ENCODE results near the gene TP53I3.
"Not testable (repeated sequence)": the region's sequence is repeated elsewhere in the genome, so short reads cannot be mapped to it uniquely, and the experiment has no call there.

TP53I3 gene

GRCh38 chr2:24084386-24085199 lies at the start of gene TP53I3:
Gene TP53I3, minus strand, starts transcription at chr2:24084834. Its CDS starts 508 bp downstream, at chr2:24084326.
- peak; percentile 65 for DNase-seq

GRCh38 chr2:24132543-24132942 lies 47.9 kb upstream of the TP53I3 start:
- DNase-seq = no peak

DNA sequence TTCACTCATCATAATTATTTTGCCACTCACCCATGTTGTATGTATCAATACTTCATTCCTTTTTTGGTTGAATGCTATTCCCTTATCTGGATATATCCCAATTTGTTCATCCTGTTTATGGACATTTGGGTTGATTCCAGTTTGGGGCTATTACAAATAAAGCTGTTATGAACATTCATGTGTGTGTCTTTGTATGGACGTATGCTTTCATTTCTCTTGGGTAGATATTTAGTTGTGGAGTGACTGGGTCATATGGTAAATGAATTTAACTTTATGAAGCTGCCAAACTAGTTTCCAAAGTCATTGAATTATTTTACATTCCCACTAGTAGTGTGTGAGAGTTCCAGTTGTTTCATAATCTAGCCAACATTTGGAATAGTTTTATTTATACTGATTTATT lies 41.3 kb upstream of the TP53I3 start:
- no peak for DNase-seq

DNA sequence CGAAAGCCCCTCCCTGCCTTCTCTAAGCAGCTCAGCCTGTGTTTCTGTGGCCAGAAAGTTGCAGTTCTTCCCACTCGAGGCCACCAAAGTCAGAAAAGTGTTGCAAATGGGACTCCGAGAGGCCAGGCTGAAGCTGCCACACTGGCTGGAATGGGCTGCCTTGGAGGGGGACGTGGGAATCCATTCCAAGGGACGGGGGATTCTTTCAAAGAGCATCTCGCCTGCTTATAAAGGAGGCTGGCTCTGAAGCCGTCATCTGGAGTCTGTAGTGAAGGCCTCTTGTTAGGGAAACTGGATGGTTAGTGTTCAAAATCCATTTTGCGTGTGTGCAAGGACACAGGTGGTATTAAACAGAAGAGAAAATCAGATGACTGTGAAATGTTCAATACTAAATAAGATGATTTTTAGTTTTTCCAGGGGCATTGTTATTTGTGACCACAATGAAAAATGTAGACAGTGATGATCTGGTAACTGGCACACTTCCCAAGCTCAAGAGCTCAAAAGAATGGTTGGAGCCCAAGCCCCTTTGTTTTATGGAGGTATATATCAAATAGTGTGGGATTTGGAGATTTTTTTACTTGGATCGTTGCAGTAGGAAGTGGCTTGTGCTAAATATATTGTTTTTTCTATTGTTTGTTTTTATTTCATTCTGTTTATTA lies 39.4 kb upstream of the TP53I3 start:
- no peak for DNase-seq

DNA sequence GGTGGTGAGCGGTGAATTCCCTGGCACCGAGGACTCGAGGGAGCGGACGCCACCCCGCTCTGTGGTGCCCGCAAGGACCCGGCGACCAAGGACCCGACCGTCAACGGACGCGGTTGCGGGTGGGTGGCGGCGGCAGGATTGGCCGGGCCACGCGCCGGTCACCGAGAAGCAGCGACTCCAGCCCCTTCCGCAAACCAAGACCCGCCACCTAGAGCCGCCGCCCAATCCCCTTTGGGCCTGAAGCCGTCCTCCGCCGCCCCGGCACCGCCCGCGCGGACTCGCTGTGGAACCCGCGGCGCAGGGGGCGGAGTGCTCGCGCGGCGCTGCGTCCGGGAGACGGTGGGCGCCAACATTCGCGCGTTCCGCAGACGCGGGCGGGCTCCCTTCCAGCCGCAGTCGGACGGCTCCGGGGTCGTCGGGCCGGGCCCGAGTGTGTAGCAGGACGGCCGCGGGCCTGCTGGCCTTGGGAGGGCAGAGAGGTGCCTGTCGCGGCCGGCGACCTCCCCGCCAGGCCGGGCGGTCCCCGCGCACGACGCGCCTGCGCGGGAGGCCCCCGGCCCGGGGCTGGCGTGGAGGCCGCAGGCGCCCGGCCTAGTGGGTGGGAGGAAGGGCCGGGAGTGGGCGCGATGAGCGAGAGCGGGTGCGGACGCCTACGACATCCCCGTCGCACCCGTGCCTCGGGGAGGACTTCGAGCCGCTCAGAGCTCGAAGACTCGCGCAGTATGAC lies 38.7 kb upstream of the TP53I3 start, which contains the start of the genes FAM228B and PFN4:
TSS of gene FAM228B (plus strand) at position 275 of the 727 bp plus-strand sequence. CDS start 893 bp downstream, outside the sequence.
TSS of gene PFN4 (minus strand) at position 140 of the 727 bp plus-strand sequence. CDS start 799 bp downstream, outside the sequence.
- DNase-seq = peak; percentile 75

GRCh38 chr2:24122366-24123194 lies 37.9 kb upstream of the TP53I3 start:
- no peak for DNase-seq

DNA sequence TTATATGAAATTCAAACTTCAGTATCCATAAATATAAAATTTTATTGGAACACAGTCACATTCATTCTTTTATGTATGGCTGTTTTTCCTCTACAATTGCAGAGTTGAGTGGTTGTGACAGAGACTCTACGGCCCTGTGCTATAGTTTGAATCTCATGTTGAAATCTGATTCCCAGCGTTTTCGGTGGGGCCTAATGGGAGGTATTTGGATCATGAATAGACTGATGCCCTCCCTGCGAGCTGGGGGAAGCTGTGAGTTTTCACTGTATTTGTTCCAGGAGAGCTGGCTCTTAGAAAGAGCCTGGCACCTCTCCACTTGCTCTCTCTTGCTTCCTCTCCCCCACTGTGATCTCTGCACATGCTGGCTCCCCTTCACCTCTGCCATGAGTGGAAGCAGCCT lies 36.8 kb upstream of the TP53I3 start:
- no peak for DNase-seq

GRCh38 chr2:24121066-24121465 lies 36.4 kb upstream of the TP53I3 start:
- no peak for DNase-seq

DNA sequence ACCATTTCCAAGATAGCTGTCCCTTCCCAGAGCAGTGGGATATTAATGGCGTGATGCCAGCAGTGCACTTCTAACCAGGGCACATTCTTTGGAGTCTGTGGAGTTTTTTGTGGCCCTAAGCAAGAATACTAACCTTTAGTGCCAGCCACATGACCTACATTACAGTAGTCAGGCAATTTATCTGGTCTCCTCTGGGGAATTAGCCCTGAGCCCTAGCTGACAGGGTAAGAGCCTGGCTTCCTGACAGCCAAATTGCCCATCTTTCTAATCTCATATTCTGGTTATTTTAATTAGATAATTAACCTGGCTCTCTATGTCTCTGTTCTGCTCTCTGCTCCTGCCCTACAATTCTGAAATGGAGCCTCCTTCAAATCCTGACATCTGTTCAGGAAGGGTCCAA lies 33.3 kb upstream of the TP53I3 start:
- no peak for DNase-seq

DNA sequence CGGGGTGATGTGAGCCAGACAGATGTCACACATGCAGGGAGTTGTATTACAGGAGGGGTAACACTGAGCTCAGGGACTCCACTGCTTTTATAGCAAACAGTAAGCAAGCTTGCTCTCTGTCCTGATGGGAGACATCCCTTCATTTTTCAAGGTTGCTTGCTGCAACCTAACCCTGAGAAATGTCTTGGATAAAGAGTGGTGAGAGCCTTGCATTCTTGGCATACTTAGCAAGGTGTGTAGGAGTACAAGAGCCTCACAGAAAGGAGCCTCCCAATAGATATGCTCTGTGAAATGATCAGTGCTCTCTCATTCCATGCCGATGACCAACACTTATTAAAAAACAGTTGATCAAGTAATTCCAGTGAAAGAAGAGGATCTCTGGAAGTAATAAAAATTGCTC lies 30.4 kb upstream of the TP53I3 start:
- DNase-seq = no peak

- DNase-seq = no peak
Observed at GRCh38 chr2:24111407-24111901, 26.8 kb upstream of the TP53I3 start.

DNA sequence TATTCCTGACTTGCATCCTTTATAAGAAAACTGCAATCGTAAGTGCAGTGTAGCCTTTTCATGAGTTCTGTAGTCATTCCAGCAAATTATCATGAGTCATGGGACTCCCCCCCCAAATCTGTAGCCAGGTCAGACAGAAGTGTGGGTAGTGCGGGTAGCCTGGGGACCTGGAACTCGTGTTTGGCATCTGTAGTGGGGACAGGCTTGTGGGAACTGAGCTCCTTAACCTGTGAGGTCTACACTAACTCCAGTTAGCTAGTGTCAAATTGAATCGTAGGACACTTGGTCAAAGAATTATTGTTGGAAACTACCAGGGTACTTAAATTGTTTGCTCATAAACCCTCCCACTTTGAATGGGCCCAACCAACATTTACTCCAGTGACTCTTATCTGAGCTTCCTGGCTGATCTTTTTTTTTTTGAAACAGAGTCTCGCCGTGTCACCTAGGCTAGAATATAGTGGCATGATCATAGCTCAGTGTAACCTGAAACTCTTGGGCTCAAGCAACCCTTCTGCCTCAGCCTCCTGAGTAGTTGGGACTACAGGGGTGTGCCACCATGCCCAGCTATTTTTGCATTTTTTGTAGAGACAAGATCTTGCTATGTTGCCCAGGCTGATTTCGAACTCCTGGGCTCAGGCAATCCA lies 26.1 kb upstream of the TP53I3 start:
- no peak for DNase-seq

DNA sequence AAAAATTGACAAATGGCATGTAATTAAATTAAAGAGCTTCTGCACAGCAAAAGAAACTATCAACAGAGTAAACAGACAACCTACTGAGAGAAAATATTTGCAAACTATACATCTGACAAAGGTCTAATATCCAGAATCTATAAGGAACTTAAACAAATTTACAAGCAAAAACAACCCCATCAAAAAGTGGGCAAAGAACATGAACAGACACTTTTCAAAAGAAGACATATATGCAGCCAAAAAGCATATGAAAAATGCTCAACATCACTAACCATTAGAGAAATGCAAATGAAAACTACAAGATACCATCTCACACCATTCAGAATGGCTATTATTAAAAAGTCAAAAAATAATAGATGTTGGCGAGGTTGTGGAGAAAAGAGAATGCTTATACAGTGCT lies 24.8 kb upstream of the TP53I3 start:
- not testable (repeated sequence) for DNase-seq

DNA sequence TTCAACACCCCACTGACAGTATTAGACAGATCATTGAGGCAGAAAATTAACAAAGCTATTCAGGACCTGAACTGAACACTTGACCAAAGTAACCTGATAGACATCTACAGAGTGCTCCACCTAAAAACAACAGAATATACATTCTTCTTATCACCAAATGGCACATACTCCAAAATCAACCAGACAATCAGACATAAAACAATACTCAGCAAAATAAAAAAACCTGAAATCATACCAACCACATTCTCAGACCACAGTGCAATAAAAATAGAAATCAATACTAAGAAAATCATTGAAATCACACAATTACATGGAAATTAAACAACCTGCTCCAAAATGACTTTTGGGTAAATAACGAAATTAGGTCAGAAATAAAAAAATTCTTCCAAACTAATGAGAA lies 22.7 kb upstream of the TP53I3 start:
- DNase-seq = no peak

DNA sequence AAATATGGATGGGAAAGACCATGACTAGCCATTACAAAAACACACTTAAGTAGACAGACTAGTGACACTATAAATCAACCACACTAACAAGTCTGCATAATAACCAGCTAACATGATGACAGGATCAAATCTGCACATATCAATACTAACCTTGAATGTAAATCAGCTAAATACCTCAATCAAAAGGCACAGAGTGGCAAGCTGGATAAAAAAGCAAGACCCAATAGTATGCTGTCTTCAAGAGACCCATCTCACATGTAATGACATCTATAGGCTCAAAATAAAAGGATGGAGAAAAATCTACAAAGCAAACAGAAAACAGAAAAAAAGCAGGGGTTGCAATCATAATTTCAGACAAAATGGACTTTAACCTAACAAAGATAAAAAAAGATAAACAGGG lies 22.2 kb upstream of the TP53I3 start:
- DNase-seq = no peak

DNA sequence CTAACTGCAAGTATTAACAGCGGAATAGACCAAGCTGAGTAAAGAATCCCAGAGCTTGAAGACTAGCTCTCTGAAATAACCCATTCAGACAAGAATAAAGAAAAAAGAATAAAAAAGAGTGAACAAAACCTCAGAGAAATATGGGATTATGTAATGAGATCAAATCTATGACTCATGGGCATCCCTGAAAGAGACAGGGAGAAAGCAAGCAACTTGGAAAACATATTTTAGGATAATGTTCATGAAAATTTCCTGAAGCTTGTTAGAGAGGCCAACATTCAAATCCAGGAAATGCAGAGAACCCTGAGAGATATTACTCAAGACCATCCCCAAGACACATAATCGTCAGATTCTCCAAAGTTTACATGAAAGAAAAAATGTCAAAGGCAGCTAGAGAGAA lies 21.2 kb upstream of the TP53I3 start:
- no peak for DNase-seq

DNA sequence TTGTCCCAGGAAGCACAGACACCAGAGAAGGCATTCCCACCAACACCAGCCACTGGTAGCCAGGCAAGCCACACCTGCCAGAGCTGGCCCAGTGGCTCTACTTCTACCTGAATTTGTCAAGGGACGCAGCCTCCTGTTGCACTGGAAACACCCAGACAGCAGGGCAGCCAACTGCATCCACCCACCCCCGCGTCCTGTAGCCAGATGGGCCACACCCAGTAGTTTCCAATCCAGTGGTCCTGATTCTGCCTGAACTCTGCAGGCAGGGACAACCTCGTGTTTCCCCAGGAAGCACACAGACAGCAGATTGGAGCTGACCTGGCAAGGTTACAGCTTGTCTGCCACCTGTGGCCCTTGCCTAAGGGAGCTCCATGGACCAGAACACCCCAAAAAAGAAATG lies 20.3 kb upstream of the TP53I3 start:
- no peak for DNase-seq

GRCh38 chr2:24104110-24104650 lies 19.5 kb upstream of the TP53I3 start:
- DNase-seq = no peak

DNA sequence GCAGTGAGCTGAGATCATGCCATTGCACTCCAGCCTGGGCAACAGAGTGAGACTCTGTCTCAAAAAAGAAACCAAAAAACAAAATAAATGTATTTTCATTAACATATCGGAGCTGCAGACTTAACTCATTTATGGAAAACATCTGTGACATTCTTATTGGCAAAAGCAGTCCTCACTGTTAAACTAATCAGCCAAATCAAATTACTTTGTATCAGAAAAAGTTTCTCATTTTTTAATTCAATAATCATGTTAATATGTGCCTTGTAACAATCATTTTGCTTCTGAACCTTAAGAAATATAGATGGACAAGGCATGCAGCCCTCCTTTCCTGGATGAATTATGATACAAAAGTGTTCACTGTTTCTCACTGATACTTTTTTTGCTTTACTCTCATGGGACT lies 18.0 kb upstream of the TP53I3 start:
- no peak for DNase-seq

GRCh38 chr2:24101992-24102391 lies 17.4 kb upstream of the TP53I3 start:
- no peak for DNase-seq

- DNase-seq = not testable (repeated sequence)
Observed at GRCh38 chr2:24100732-24101131, 16.1 kb upstream of the TP53I3 start.

All from MV-4-11 (cell line).